Measurements from ENCODE around the gene DEFB131A.
"Not testable (repeated sequence)": the region's sequence is repeated elsewhere in the genome, so short reads cannot be mapped to it uniquely, and the experiment has no call there.

DEFB131A gene

GRCh38 chr4:9444114-9444513 lies at the start of gene DEFB131A:
Gene DEFB131A (plus strand): TSS chr4:9444414. CDS start chr4:9444534, 120 bp downstream.
- DNase-seq = not testable (repeated sequence)

GRCh38 chr4:9405774-9406173 lies 38.4 kb upstream of the DEFB131A start:
- DNase-seq = not testable (repeated sequence)

- DNase-seq = not testable (repeated sequence)
Measured at GRCh38 chr4:9406491-9406890, 37.7 kb upstream of the DEFB131A start.

GRCh38 chr4:9409793-9410192 lies 34.4 kb upstream of the DEFB131A start:
- DNase-seq = no peak

GRCh38 chr4:9421884-9422455 lies 22.2 kb upstream of the DEFB131A start:
- DNase-seq = not testable (repeated sequence)

- not testable (repeated sequence) for DNase-seq
Measured at GRCh38 chr4:9425916-9426315, 18.3 kb upstream of the DEFB131A start.

GRCh38 chr4:9430061-9430460 lies 14.2 kb upstream of the DEFB131A start:
- DNase-seq = not testable (repeated sequence)

- not testable (repeated sequence) for DNase-seq
Measured at GRCh38 chr4:9433320-9433719, 10.9 kb upstream of the DEFB131A start.

GRCh38 chr4:9436728-9437127 lies 7.5 kb upstream of the DEFB131A start:
- DNase-seq = not testable (repeated sequence)

- DNase-seq = not testable (repeated sequence)
Measured at GRCh38 chr4:9442355-9442754, 1.9 kb upstream of the DEFB131A start.

GRCh38 chr4:9444681-9445080 lies 467 bp downstream of the DEFB131A start:
- DNase-seq = not testable (repeated sequence)

- DNase-seq = not testable (repeated sequence)
Measured at GRCh38 chr4:9452251-9452650, 8.0 kb downstream of the DEFB131A start.

- DNase-seq = not testable (repeated sequence)
Measured at GRCh38 chr4:9454284-9454683, 10.1 kb downstream of the DEFB131A start.

- not testable (repeated sequence) for DNase-seq
Measured at GRCh38 chr4:9455046-9455445, 10.8 kb downstream of the DEFB131A start.

GRCh38 chr4:9479466-9479865 lies 35.3 kb downstream of the DEFB131A start:
- DNase-seq = not testable (repeated sequence)

GRCh38 chr4:9480066-9480465 lies 35.9 kb downstream of the DEFB131A start:
- not testable (repeated sequence) for DNase-seq

- DNase-seq = not testable (repeated sequence)
Measured at GRCh38 chr4:9482871-9483270, 38.7 kb downstream of the DEFB131A start.

GRCh38 chr4:9483682-9484081 lies 39.5 kb downstream of the DEFB131A start:
- DNase-seq = not testable (repeated sequence)

- DNase-seq = not testable (repeated sequence)
Measured at GRCh38 chr4:9486880-9487279, 42.7 kb downstream of the DEFB131A start.

GRCh38 chr4:9488796-9489195 lies 44.6 kb downstream of the DEFB131A start:
- DNase-seq = not testable (repeated sequence)

GRCh38 chr4:9490496-9490895 lies 46.3 kb downstream of the DEFB131A start:
- not testable (repeated sequence) for DNase-seq

GRCh38 chr4:9490986-9491385 lies 46.8 kb downstream of the DEFB131A start:
- DNase-seq = not testable (repeated sequence)

- DNase-seq = not testable (repeated sequence)
Measured at GRCh38 chr4:9493589-9493988, 49.4 kb downstream of the DEFB131A start.

GRCh38 chr4:9494256-9495035 lies 50.2 kb downstream of the DEFB131A start:
- DNase-seq = not testable (repeated sequence)
